ENCODE measurements around the gene KIAA1671.

Gene KIAA1671

GRCh38 chr22:25023879-25024278 lies 71.4 kb downstream of the KIAA1671 start:
- ChIA-PET POLR2A (no interaction called here), CTCF (no interaction called here)
- TF ChIP-seq CTCF (IDR thresholded peaks at IDR 0.05; ENCODE audit: control extremely low read depth, extremely low read depth, low read depth, missing control alignments), result no peak
- DNase-seq (ENCODE audit: extremely low spot score), result no peak

DNA sequence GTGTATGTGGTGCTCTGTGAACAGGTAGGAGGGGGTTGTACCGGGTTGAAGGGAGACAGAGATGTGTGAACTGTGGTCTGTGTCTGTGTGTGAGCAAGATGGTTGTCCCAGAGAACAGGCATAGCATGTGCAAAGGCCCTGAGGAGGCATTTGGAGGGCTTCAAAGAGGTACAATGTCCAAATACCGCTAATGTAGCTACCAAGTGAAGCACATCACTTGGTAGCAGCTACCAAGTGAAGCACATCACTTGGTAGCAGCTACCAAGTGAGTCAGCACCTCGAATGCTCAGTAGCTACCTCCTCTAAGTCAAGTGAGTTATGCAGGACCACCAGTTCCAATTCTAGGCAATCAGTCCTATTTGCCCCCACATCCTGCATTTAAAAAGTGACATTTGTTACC lies 72.4 kb downstream of the KIAA1671 start:
- ChIA-PET CTCF (no interaction called here), POLR2A (no interaction called here)
- no peak for DNase-seq (ENCODE audit: extremely low spot score)
- TF ChIP-seq CTCF (IDR thresholded peaks at IDR 0.05; ENCODE audit: control extremely low read depth, extremely low read depth, low read depth, missing control alignments), result no peak

- no peak for TF ChIP-seq CTCF (IDR thresholded peaks at IDR 0.05; ENCODE audit: control extremely low read depth, extremely low read depth, low read depth, missing control alignments)
- ChIA-PET CTCF (no interaction called here), POLR2A (no interaction called here)
- no peak for DNase-seq (ENCODE audit: extremely low spot score)
Observed at GRCh38 chr22:25025491-25026400, 73.2 kb downstream of the KIAA1671 start.

- CTCF ChIA-PET, result interaction anchor here (1.4 kb wide), 1 partner anchor 22 kb away, joined by 4 read pairs; no protein-coding TSS in a partner anchor
- no peak for TF ChIP-seq CTCF (IDR thresholded peaks at IDR 0.05; ENCODE audit: control extremely low read depth, extremely low read depth, low read depth, missing control alignments)
- POLR2A ChIA-PET, result interaction anchor here (0.6 kb wide), 1 partner anchor 413 kb away, joined by 3 read pairs; no protein-coding TSS in a partner anchor
- DNase-seq (ENCODE audit: extremely low spot score), result no peak
Observed at GRCh38 chr22:25027043-25027906, 74.8 kb downstream of the KIAA1671 start.

GRCh38 chr22:25027959-25028840 lies 75.7 kb downstream of the KIAA1671 start:
- CTCF ChIA-PET, result interaction anchor here (1.4 kb wide), 1 partner anchor 21 kb away, joined by 4 read pairs; no protein-coding TSS in a partner anchor
- TF ChIP-seq CTCF (IDR thresholded peaks at IDR 0.05; ENCODE audit: control extremely low read depth, extremely low read depth, low read depth, missing control alignments), result peak; percentile 41
- POLR2A ChIA-PET, result no interaction called here
- no peak for DNase-seq (ENCODE audit: extremely low spot score)

- DNase-seq (ENCODE audit: extremely low spot score), result no peak
- TF ChIP-seq CTCF (IDR thresholded peaks at IDR 0.05; ENCODE audit: control extremely low read depth, extremely low read depth, low read depth, missing control alignments), result no peak
- ChIA-PET CTCF (interaction anchor here (1.4 kb wide), 1 partner anchor 20 kb away, joined by 4 read pairs; no protein-coding TSS in a partner anchor), POLR2A (no interaction called here)
Observed at GRCh38 chr22:25028841-25029141, 76.3 kb downstream of the KIAA1671 start.

All from GM10248 (cell line).